Stomach (tissue), 4 donors: ENCODE results near the gene OR1D5.

ENCODE experiments used
- POLR2A ChIP-seq, 4 donors: fragments of 450-650 bp; IDR thresholded peaks; one replicate each; pipeline ENCODE4 v1.6.1; 2016; ENCODE audit warnings: antibody characterized with exemption in 4 of 4, control low read depth in 2 of 4, mild to moderate bottlenecking in 1 of 4, moderate library complexity in 1 of 4
- POLR2AphosphoS5 ChIP-seq, 3 donors: sonication (generic); formaldehyde crosslinking; IDR thresholded peaks; one replicate each; pipeline ENCODE4 v1.6.1; 2016; ENCODE audit warnings: antibody characterized with exemption in 3 of 3
- TF ChIP-seq, protein P1 (sequence below), 7 experiments: fragments of 450-650 bp in 4 of 7; fragments of 200-600 bp in 3 of 7; sonication (generic) in 3 of 7; IDR thresholded peaks; one replicate each; pipeline ENCODE4 v1.5.1; 2016 to 2019; ENCODE audit warnings: antibody characterized with exemption in 7 of 7, control low read depth in 2 of 7, mild to moderate bottlenecking in 1 of 7

DNA sequence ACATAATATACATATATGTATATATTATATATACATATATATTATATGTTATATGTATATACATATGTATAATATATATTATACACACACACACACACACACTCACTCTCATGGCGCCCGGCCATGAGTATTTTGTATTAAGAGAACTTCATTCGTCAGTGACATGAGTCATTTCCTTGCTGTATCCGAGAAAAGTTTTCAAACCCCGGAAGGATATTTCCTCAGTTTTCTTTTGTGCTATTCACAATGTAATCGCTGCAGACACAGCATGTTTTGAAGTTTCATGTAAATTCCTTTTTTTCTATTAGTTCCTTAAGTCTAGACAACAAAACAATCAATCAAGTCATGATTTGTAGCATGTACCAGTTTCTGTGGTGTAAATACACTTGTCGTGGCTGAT is 33.3 kb downstream of the OR1D5 start:
- TF ChIP-seq, protein P1, sequence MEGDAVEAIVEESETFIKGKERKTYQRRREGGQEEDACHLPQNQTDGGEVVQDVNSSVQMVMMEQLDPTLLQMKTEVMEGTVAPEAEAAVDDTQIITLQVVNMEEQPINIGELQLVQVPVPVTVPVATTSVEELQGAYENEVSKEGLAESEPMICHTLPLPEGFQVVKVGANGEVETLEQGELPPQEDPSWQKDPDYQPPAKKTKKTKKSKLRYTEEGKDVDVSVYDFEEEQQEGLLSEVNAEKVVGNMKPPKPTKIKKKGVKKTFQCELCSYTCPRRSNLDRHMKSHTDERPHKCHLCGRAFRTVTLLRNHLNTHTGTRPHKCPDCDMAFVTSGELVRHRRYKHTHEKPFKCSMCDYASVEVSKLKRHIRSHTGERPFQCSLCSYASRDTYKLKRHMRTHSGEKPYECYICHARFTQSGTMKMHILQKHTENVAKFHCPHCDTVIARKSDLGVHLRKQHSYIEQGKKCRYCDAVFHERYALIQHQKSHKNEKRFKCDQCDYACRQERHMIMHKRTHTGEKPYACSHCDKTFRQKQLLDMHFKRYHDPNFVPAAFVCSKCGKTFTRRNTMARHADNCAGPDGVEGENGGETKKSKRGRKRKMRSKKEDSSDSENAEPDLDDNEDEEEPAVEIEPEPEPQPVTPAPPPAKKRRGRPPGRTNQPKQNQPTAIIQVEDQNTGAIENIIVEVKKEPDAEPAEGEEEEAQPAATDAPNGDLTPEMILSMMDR (IDR thresholded peaks at IDR 0.05): no peak
- TF ChIP-seq POLR2A (IDR thresholded peaks at IDR 0.05) (no peak), POLR2AphosphoS5 (IDR thresholded peaks at IDR 0.05) (no peak)
